Activated CD4-positive, alpha-beta T cell treated with anti-CD3 and anti-CD28 coated beads, Interleukin-2, amount 10 ng/mL, durations not matched to agents 24 days and 14 days (primary cell): ENCODE data around the gene PARD3. TPM values are rescaled to one million over a fixed set of nuclear protein-coding genes. Genes with fewer than 3 reads are reported as not detected.
"Not testable (repeated sequence)": the region's sequence is repeated elsewhere in the genome, so short reads cannot be mapped to it uniquely, and the experiment has no call there.

Experiments
- DNase-seq: peaks from one replicate; pipeline ENCODE4 v3.0.0; 2022
- H3K27ac Mint-ChIP-seq: one replicate; pipeline ENCODE4 v1.8.0; 2022; ENCODE audit warnings: mild to moderate bottlenecking, mixed read lengths
- H3K27me3 Mint-ChIP-seq: one replicate; pipeline ENCODE4 v1.8.0; 2022; ENCODE audit warnings: mixed read lengths
- H3K36me3 Mint-ChIP-seq: one replicate; pipeline ENCODE4 v1.8.0; 2022; ENCODE audit warnings: low read depth, mild to moderate bottlenecking, mixed read lengths
- H3K4me1 Mint-ChIP-seq: one replicate; pipeline ENCODE4 v1.8.0; 2021; ENCODE audit warnings: mixed read lengths
- H3K4me3 Mint-ChIP-seq: one replicate; pipeline ENCODE4 v1.8.0; 2022; ENCODE audit warnings: mild to moderate bottlenecking, moderate library complexity, mixed read lengths
- H3K9me3 Mint-ChIP-seq: one replicate; pipeline ENCODE4 v1.8.0; 2021; ENCODE audit warnings: mixed read lengths
- intact Hi-C: fragments of 100-400 bp; cut with micrococcal nuclease; formaldehyde crosslinking; loops from one replicate; pipeline ENCODE4 v1.15.1; 2023
- total RNA-seq: library from RNA; stranded (reverse); gene quantifications from 2 replicates; pipeline ENCODE4 v1.2.3, GENCODE V29; 2022

PARD3 gene
- total RNA-seq, 1 donor from 2014 or later, result 2.9 TPM

DNA sequence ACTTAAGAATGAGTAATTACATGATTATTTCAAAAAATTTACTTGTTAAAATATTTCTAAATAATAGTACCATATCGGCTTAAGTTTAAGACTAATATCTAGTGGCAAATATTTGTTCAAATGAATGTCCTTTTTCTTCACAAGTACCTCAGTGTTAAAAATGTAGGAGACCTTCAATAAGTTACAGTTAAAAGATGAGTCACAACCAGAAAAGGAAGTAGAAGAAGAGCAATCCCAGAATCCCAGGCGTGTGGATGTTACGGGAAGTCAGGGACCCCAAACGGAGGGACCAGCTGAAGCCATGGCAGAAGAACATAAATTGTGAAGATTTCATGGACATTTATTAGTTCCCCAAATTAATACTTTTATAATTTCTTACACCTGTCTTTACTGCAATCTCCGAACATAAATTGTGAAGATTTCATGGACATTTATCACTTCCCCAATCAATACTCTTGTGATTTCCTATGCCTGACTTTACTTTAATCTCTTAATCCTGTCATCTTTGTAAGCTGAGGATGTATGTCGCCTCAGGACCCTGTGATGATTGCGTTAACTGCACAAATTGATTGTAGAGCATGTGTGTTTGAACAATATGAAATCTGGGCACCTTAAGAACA, 388.4 kb downstream of the PARD3 start:
- H3K9me3 Mint-ChIP-seq, H3K36me3 Mint-ChIP-seq, DNase-seq, intact Hi-C loops, H3K4me3 Mint-ChIP-seq, H3K27me3 Mint-ChIP-seq, H3K27ac Mint-ChIP-seq, H3K4me1 Mint-ChIP-seq: not testable (repeated sequence)

- H3K36me3 Mint-ChIP-seq, result no peaks in the 10 kb centered on the region
- H3K27ac Mint-ChIP-seq, result no peak overlapping the region
- H3K4me1 Mint-ChIP-seq, result no peaks in the 10 kb centered on the region
- no peaks in the 10 kb centered on the region for H3K9me3 Mint-ChIP-seq
- no peak for DNase-seq
- no peaks in the 10 kb centered on the region for H3K27me3 Mint-ChIP-seq
- no peak overlapping the region for H3K4me3 Mint-ChIP-seq
- intact Hi-C loops, result no loop called here
Measured at GRCh38 chr10:34426041-34426440, 389.1 kb downstream of the PARD3 start.

DNA sequence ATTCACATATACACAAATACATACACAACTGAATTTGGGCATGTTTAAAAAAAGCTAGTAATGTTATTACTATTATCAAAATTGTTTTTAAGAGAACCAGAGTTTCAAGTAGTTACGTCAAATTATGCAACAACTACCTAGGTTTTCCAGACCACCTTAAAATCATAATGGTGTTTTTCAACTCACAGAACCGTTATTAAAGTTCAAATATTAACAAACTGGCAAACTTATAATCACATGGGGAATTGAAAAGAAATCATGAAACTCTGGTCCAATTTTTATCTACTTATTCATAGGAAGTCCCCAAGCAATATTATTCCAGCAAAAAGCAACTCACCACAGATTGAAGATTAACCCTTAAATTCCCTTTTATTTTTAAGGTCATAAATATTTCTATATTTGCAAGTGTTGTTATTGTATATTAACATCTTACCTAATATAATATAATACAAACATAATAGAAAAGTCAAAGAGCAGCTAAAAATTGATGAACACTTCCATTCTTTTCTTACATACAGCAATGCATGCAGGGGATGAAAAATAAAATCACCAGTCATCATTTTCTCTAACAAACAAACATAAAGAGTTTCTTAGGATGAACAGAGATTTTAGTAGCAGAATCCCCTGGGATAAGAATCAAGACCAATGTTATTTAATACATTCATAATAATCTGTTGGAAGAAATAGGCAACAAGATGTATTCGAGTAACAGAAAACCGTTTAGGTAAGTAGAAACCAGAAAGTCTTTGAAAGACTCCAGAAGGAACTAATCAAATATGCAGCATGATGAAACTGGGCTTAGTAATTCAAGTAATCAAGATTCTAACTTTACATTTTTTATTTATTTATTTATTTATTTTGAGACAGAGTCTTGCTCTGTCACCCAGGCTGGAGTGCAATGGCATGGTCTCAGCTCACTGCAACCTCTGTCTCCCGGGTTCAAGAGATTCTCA, 391.1 kb downstream of the PARD3 start:
- no peaks in the 10 kb centered on the region for H3K4me1 Mint-ChIP-seq

GRCh38 chr10:34420795-34421194, 394.3 kb downstream of the PARD3 start:
- no peaks in the 10 kb centered on the region for H3K4me1 Mint-ChIP-seq
- no peak for DNase-seq

More for the DNA sequence above, 391.1 kb downstream of the PARD3 start:
- Mint-ChIP-seq H3K27ac (no peak overlapping the region), H3K27me3 (no peaks in the 10 kb centered on the region), H3K4me3 (no peak overlapping the region), H3K36me3 (no peaks in the 10 kb centered on the region), H3K9me3 (no peaks in the 10 kb centered on the region)
- DNase-seq, result no peak
- intact Hi-C loops, result no loop called here

DNA sequence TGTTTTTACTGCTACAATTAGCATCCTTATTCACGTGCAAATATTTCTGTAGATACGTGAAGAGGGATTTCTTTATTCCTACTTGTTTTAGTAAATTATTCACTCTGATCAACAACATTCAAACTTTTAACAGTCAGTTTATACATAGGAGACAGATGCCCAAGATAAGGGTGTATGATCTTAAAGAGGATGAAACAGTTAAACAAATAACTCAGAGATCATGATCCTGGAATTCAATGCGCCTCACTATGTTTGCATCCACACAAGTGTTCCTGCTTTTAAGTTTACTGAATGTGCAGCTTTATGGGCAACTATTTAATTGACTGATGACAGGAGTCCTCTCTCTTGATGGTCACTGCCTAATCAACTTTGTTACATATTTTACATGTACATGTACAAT, 394.8 kb downstream of the PARD3 start:
- H3K27ac Mint-ChIP-seq, result no peak overlapping the region

More at GRCh38 chr10:34420795-34421194, 394.3 kb downstream of the PARD3 start:
- no peak overlapping the region for H3K4me3 Mint-ChIP-seq
- H3K27ac Mint-ChIP-seq, result no peak overlapping the region
- no peaks in the 10 kb centered on the region for H3K36me3 Mint-ChIP-seq
- intact Hi-C loops, result no loop called here
- no peaks in the 10 kb centered on the region for H3K9me3 Mint-ChIP-seq
- H3K27me3 Mint-ChIP-seq, result no peaks in the 10 kb centered on the region

DNA sequence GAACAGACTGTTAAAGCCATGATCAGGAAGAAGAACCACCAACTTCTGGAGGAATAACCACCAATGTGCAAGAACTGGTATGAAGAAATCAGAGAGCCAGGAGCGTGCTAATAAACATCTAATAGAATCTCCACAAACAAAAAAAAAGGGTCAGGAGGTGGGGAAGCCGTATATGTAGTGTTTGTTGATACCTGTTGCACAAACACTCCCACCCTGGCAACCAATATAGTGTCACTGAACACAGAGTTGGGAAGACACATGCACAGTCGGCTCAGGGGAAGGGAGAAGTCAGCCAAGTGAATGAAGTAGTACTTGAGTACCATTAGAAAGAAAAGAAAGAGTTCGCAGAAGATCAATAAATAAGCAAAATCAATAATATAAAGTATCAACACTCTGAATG, 400.1 kb downstream of the PARD3 start:
- H3K9me3 Mint-ChIP-seq, result no peaks in the 10 kb centered on the region
- H3K27ac Mint-ChIP-seq, result no peak overlapping the region
- no peaks in the 10 kb centered on the region for H3K36me3 Mint-ChIP-seq
- no peaks in the 10 kb centered on the region for H3K27me3 Mint-ChIP-seq
- H3K4me1 Mint-ChIP-seq, result no peaks in the 10 kb centered on the region
- H3K4me3 Mint-ChIP-seq, result no peak overlapping the region
- intact Hi-C loops, result no loop called here
- DNase-seq, result no peak

More for the DNA sequence above, 394.8 kb downstream of the PARD3 start:
- H3K4me3 Mint-ChIP-seq, result no peak overlapping the region
- no peaks in the 10 kb centered on the region for H3K36me3 Mint-ChIP-seq
- intact Hi-C loops, result no loop called here
- H3K9me3 Mint-ChIP-seq, result no peaks in the 10 kb centered on the region
- no peaks in the 10 kb centered on the region for H3K27me3 Mint-ChIP-seq
- H3K4me1 Mint-ChIP-seq, result no peaks in the 10 kb centered on the region
- DNase-seq, result no peak

DNA sequence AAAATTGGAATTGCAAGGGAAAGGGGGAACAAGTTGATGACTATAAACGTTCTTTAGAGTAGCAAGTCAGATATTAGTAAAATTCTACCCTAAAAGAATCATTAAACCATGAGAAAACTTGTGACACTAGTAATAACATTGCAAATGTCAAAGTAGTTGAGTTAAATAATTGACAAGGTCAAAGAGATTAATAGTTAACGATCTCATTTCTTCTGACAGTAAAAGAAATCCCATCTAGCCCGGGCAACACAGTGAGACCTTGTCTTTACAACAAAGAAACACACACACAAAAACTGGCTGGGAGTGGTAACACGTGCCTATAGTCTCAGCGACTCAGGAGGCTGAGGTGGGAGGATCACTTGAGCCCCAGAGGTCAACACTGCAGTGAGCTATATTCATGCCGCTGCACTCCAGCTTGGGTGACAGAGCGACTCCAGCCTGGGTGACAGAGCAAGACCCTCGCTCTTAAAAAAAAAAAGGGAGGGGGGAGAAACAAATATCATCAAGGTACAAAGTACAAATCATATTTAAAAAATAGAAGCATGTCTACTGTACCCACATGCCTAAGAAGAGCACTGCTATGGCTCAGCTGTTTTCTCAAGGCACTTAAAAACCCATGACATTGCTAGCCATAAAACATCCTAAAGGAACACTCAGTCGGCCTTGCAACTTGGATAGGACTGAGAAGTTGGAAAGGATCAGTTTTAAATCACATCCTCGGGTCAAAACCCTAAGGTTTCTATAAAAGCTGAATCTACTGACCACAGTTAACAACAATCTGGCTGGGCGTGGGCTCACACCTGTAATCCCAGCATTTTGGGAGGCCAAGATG, 401.1 kb downstream of the PARD3 start:
- H3K27ac Mint-ChIP-seq, result no peak overlapping the region
- no peak overlapping the region for H3K4me3 Mint-ChIP-seq
- H3K4me1 Mint-ChIP-seq, result no peaks in the 10 kb centered on the region
- no peaks in the 10 kb centered on the region for H3K9me3 Mint-ChIP-seq
- intact Hi-C loops, result no loop called here
- no peak for DNase-seq
- no peaks in the 10 kb centered on the region for H3K27me3 Mint-ChIP-seq
- no peaks in the 10 kb centered on the region for H3K36me3 Mint-ChIP-seq

- Mint-ChIP-seq H3K36me3 (no peaks in the 10 kb centered on the region), H3K4me3 (no peak overlapping the region), H3K27me3 (no peaks in the 10 kb centered on the region), H3K4me1 (no peaks in the 10 kb centered on the region), H3K9me3 (no peaks in the 10 kb centered on the region), H3K27ac (no peak overlapping the region)
- DNase-seq, result no peak
- intact Hi-C loops, result no loop called here
Measured at GRCh38 chr10:34413214-34413613, 401.9 kb downstream of the PARD3 start.

DNA sequence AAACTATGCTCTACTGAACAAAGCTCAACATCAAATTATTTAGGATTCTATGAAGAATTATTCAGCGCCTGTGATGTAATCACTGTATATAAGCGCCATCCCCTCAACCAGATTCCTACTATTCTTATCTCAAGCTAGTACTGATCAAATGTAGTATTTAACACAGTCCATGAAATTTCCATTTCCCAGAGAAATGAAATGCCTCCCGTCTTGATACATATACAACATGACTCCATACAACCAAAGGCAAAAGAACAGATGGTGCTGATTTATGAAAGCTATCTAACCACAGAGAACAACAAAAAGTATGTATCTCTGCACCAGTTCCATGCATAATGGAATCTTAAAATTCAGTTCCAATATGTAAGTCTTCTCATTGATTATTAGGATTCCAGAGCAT, 406.1 kb downstream of the PARD3 start:
- Mint-ChIP-seq H3K4me1 (no peaks in the 10 kb centered on the region), H3K27me3 (peaks cover 2% of the 10 kb centered on the region), H3K27ac (no peak overlapping the region), H3K4me3 (no peak overlapping the region), H3K36me3 (no peaks in the 10 kb centered on the region), H3K9me3 (no peaks in the 10 kb centered on the region)
- intact Hi-C loops, result no loop called here
- DNase-seq, result no peak

GRCh38 chr10:34408381-34408780, 406.7 kb downstream of the PARD3 start:
- H3K9me3 Mint-ChIP-seq, result no peaks in the 10 kb centered on the region

GRCh38 chr10:34407324-34407805, 407.7 kb downstream of the PARD3 start:
- Mint-ChIP-seq H3K4me3 (no peak overlapping the region), H3K36me3 (no peaks in the 10 kb centered on the region), H3K4me1 (no peaks in the 10 kb centered on the region), H3K9me3 (no peaks in the 10 kb centered on the region), H3K27me3 (peaks cover 2% of the 10 kb centered on the region), H3K27ac (no peak overlapping the region)
- intact Hi-C loops, result no loop called here
- DNase-seq, result no peak

More at GRCh38 chr10:34408381-34408780, 406.7 kb downstream of the PARD3 start:
- H3K4me3 Mint-ChIP-seq, result no peak overlapping the region
- DNase-seq, result no peak
- H3K27me3 Mint-ChIP-seq, result peaks cover 2% of the 10 kb centered on the region
- intact Hi-C loops, result no loop called here
- H3K27ac Mint-ChIP-seq, result no peak overlapping the region
- no peaks in the 10 kb centered on the region for H3K36me3 Mint-ChIP-seq
- H3K4me1 Mint-ChIP-seq, result no peaks in the 10 kb centered on the region

GRCh38 chr10:34406463-34407323, 408.4 kb downstream of the PARD3 start:
- DNase-seq, result no peak
- Mint-ChIP-seq H3K27ac (no peak overlapping the region), H3K4me1 (no peaks in the 10 kb centered on the region), H3K4me3 (no peak overlapping the region), H3K36me3 (no peaks in the 10 kb centered on the region), H3K9me3 (no peaks in the 10 kb centered on the region), H3K27me3 (peaks cover 2% of the 10 kb centered on the region)
- intact Hi-C loops, result no loop called here
